ENCODE data around the gene PSMB5.

The PSMB5 gene

DNA sequence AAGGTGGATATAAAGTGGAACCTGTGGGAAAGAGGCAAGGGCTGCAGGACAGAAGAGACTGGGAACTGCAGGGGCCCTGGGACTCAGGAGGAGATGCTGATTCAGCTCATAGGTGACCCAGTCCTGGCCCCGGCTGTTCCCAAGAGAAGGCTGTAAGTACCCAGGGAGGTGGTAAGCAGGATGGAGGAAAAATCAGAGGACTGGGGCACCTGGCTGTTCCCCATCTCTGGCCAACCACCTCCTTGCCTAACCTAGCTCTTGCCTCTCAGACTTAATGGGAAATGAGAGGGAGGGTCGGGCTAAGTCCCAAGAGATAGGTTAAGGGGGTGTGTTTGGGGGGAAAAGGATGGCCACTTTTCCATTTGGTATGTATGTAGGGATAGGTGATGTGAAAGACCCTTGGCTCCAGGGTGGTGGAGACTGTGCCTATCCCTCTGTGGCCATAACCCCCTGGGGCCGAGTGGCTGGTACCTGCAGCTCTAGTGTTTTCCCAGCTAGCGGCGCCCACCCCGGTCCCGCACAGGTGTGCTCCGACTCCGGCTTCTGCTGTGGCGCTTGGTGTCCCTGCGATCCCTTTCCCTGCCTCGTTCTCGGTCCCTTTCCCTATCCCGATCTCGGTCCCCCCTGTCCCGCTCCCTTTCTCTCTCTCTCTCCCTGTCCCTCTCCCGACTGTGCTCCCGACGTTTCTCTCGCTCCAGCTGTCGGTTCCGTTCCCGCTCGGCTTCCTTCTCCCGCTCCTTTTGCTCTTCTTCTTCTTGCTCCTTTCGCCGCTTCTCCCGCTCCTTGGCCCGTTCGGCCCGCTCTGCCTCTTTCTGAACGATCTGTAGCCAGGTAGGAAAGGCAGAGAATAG lies 24.2 kb upstream of the PSMB5 start:
- DNase-seq = no peak

DNA sequence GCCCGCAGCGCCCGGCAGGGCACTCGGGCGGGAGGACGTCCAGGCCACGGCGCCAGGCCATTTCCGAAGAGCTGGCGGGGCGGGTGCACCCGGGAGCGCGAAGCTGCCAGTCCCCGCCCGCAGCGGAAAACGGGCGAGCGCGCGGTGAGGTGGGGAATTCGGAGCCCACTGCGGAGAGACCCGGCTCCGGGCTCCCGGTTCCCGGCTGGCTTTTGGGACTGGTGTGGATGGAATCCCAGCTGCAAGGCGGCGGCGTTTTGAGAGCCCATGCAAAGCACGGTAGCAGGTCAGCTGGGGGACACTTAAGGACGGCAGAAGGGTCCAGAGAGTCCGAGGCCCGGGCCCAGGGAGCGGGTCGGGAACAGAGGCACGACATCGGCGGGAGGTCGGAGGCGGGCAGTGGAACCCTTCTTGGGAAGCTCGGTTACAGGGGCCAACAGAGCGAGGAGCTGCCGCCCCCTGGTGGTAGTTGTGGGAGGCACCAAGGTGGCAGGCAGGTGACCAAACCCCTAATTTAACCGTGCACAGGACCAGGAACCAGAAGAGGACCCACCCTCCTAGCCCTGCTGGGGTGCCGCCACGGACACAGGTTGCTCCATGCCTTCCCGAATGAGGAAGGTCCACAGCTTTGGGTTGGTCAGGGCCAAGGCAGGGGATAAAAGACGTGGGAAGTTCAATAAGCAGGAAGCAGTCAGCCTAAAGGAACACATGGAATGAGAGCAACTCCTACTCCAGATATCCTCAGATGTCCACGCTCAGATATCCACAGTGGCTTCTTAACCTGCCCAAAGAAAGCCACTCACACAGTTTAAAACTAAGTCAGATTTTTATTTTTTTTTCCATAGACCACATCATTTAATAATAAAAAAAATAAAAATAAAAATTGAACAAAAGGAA lies 23.3 kb upstream of the PSMB5 start:
- DNase-seq = no peak

DNA sequence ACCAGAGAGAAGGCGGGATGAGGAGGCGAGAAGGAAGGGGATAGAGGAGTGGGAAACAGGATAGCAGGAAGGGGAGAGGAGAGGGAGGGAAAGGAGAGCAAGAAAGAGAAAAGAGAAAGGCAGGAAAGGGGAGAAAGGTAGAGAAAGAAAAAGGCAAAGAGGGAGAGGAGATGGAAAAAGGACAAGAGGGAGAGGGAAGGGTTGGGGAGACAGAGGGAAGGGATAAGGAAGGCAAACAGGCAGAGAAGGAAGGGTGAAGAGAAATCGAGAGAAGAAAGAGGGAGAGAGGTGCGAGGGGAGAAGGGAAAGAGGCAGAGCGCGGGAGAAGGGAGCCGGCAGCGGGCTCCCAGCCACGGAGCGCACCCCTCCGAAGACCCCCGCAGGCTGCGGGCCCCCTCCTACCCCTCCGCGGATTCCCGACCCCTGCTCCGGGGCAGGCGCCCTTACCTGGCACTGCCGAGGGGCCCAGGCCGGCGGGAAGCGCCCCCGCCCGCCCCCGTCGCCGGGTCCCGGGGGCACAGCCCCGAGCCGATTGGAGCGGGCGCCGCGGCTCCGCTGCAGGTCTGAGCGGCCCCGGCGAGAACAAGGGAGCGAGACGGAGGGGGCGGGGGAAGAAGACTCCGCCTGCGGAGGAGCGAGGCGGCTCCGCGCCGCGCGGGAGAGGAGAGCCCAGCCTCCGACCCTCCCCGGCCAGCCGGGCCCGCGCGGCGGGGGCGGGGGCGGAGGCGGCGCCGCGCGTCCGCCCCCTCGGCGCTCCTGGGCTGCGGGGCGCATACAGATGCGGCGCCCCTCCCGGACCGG lies 22.5 kb upstream of the PSMB5 start, which contains the start of gene CDH24:
Gene CDH24, minus strand, starts transcription at position 565 of the 801 bp plus-strand sequence. CDS start 1,787 bp downstream, outside the sequence.
- no peak for DNase-seq

DNA sequence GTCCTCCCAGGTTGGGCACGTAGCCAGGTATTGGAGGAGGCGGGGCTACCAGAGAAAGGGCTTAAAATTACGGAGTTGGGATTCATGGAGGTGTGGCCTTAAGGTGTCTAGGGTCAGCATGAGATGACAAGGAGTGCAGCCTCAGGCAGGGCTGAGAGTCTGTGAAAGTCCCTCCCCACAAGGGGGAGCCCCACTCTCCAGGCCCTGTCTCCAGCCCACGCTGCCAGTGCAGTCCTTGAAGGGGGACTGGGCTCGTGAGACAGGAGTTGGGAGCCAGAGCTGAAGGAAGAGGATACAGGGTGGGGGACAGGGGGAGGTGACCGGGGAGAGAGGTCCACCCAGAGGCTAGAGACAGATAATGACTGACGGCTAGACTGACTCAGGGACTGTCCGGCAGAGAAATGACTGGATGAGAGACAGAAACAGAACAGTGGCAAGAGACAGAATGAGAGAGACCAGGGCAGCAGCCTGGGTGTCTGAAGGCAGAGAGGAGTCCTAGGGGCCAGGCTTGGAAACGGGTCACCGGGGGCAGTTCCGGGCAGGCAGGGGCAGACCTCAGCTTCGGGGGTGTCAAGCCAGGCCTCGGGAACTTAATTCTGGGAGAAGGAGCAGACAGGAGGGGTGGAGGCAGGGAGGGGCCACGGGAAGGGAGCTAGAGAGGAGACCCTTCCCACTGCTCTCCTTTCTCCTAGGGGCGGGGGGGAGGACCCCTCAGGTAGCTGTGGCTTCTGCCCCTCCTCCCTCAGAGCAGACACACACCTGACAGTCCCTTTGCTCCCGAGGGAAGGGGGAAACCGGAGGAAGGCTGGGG lies 21.6 kb upstream of the PSMB5 start:
- no peak for DNase-seq

DNA sequence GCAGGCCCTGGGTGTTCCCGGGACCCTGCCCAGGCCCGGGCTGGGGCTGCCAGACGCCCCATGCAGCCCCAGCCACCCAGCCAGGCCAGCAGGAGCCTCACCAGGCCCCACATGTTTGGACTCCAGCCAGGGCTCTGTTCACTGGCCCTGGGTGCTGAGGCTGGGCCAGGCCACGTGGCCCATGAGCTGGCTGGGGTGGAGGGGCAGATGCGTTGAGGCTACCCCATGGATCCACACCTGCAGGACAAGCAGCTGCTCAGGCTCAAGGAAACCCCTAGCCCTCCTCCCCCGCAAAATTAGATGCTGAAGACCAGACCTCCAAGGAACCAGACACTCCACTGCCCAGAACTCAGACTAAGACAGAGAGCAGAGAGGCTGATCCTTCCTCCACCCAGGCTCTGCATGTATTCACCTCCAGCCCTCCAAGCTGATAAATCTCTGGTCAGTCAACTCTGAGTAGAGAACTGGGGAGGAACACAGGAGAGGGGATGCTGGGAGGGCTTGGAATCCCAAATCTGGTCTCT lies 21.0 kb upstream of the PSMB5 start:
- no peak for DNase-seq

DNA sequence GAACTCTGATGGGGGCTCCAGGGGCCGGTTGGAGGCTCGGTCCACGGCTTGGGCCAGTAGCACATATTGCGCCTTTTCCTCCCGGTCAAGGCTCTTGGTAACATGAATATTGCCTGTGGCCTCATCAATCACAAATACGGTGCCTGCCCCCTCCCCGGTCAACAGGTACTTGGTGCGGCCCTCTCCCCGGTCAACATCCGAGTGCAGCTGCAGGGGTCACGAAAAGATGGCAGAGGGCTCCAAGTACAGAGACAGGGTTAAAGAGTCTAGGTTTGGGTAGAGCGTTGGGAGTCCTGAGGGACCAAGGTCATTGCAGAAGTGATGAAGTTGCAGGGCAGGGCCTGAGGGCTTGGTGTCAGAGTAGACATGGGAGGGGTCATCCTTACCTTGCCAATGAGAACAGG lies 20.4 kb upstream of the PSMB5 start:
- DNase-seq = no peak

DNA sequence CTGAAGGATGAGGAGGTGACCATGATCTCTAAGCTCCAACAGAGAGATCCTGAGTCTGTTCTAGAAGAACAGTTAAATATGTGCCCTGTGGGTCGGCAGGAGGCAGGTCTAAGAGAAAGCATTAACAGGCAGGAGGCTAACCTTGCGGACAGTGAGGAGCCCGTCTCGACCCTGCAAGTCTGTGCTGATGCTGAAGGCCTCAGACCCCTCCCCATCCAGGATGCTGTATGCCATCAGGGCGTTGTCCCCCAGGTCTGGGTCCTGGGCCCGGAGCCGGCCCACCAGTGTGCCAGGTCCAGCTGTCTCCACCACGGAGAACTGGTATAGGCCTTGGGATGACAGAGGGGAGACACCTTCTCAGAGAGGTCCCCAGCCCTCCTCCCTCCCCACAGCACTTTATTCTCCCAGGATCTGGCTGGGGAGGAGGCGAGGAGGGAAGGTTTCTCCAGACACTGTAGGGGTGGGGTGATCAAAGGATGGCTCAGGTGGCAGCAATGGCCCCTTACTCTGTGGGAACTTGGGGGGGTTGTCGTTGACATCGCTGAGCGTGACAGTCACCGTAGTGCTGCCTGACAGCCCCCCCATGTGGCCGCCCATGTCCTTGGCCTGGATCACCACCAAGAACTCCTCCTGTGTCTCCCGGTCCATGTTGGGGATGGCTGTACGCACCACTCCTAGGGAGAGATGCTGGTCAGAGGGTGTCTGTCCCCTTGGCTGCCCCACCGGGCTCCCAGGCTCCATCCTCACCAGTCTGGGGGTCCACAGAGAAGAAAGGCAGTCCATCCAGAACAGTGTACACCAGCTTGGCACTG lies 19.5 kb upstream of the PSMB5 start:
- no peak for DNase-seq

DNA sequence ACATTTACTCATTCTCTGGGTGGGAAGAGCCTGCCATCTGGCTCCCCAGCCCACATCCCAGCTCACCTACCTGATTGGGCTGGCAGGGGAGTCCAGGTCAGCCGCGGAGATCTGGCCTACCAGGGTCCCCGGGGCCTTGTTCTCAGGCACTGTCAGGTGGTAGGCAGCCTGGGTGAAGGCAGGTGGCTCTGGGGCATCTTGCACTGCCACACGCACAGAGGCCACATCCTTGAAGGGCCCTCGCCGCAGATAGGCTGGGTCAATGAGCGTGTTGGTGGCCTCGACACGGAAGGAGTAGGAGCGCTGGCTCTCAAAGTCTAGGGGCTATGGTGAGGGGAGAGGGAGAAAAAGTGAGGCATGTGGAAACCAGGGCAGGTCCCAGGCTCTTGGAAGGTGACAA lies 18.7 kb upstream of the PSMB5 start:
- DNase-seq = no peak

DNA sequence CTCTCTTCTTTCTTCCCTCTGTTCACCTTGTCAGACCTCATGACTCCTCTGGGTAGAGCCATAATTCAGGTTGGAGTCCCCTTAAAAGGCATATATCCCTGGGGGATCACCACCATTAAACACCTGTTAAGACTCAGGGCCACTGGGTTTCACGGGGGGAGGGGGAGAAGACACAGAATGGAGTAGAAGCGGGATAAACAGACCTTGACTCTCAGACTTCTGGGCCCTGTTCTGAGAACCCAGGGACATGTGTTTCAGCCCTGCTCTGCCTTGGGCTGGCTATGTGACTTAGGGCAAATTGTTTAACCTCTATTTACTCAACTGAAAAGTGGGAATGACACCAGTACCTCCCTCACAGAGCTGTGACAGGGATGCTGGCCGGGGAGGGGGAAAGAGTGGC lies 18.0 kb upstream of the PSMB5 start:
- no peak for DNase-seq

DNA sequence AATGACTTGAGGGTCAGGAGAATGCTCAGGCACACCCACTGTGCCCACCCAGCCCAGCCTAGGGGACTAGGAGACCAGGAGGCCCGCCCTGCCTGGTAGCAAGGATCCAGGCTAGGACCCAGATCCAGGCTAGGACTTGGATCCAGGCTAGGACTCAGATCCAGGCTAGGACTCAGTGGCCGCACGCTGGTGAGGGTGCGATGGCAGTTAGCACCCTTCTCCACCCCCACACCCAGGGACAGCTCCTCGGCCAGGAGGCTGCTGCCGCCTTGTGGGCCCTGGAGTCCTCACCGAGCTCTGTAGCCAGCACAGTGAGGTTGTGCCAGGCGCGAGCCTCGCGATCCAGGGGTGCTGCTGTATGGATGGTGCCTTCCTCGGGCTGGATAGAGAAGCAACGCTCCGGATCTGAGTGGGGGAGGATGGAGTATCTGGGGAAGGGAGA lies 17.5 kb upstream of the PSMB5 start:
- no peak for DNase-seq

DNA sequence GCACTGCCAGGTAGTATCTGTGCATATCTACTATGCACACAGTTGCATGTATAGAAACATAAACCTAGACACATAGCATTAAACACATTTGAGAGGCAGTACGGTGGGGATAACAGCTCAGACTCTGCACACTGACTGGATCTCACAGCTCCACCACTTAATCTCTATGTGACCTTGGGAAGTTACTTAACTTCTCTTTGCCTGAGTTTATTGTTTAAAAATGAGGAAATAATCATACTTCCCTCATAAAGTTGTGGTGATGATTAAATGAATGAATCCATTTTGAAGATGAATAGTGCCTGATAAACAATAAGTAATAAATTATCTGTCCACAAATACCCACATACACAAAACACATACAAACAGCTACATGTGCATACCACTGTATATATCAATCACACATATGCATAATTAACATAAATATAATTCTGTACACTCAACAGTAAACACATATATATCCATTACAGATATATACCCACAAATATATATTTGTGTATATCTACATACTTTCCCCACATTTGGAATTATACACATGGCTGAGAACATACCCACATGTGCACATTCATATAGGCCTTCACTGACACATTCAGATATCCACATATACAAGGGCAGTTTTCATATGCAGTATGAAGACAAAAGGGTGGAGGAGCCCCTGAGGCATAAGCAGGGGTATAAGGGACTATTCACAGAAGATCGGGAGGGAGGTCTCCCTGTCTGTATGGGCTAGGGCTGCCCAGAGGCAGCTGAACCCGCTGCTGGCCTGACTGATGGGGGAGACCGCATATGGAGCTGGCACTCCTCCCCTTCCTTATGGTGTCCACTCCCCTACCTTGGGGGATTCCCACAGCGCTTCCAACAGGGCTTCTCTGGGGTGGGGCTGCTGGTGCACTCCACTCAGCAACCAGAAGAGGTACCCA lies 16.7 kb upstream of the PSMB5 start:
- DNase-seq = no peak

DNA sequence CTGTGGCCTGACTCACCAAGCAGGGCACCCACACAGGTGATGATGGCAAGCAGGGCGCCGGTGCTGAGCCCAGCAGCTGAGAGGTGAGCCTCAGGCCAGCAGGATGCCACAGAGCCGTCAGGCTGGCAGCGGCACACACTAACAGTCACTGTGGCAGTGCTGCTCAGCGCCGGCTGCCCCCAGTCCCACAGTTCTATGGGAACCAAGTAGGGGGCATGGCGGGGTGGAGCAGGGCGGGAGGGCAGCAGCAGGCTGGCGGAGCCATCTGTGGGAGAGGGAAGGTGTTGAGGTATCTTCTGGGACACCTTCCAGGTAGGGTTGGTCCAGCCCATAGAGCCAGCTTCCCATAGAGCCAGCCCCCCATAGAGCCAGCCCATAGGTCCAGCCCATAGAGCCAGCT lies 14.3 kb upstream of the PSMB5 start:
- no peak for DNase-seq

DNA sequence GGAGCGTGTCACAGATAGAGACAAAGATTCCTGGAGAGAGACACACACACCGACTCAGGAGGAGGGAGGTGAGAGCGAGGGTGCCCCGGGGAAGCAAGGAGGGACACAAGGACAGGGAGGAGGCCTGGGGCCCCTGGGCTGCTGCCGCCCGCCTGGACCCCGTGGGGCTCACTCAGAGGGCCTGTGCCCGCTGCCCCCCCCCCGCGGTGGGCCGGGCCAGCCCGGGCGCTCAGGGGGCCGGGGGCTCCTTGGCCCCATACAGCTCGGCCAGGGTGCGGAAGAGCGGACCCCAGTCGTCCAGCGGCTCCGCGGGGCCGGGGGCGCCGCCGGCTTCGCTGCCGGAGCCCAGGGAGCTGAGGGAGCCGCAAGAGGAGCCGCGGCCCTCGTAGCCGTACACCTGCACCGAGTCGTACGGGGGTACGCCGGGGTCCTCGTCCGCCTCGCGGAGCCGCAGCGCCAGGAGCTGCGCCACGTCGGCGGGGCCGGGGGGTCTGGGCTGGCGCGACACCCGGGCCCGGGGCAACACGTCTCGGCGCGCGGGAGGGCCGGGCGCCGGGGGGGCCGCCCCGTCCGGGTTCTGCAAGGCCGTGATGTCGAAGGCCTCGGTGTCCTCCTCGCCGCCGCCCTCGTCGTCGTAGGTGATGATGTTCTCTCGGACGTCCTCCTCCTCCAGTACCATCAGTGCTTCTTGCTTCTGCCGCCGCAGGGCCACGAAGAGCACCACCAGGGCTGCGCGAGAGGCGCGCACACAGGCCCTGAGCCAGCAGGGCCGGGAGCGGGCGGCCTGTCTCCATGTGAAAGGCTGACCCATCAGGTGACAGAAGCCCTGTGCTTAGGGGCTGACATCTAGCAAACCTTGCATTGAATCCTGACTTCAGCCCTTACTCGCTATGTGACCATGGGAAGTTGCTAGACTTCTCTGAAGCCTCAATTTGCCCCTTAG lies 13.3 kb upstream of the PSMB5 start:
- no peak for DNase-seq

DNA sequence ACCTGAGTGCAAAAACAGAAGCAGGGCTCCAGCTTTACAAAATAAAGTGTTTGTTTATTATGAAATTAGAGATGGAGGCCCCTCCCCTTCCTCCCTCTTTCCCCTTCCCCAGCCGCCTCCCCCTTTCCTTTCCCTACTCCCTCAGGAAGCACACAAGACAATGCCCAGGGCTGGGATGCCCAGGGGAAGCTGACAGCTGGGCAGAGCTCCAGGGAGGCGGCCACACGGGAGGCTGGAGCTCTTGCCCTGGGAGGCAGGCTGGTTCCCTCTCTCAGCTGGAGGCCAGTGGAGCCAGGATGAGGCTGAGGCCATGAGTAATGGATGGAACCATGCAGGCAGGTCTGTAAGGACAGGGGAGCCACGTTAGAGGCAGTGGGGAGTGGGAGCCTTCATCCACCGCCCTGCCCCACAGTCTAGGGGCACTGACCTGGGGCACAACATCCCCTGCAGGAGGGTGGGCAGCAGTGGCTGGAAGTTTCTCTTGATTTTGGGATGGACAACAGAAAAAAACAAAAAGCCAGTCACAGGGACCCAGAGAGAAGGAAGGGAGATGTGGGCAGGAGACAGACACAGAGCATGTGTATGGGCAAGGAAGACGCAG lies 12.4 kb upstream of the PSMB5 start:
- DNase-seq = no peak

DNA sequence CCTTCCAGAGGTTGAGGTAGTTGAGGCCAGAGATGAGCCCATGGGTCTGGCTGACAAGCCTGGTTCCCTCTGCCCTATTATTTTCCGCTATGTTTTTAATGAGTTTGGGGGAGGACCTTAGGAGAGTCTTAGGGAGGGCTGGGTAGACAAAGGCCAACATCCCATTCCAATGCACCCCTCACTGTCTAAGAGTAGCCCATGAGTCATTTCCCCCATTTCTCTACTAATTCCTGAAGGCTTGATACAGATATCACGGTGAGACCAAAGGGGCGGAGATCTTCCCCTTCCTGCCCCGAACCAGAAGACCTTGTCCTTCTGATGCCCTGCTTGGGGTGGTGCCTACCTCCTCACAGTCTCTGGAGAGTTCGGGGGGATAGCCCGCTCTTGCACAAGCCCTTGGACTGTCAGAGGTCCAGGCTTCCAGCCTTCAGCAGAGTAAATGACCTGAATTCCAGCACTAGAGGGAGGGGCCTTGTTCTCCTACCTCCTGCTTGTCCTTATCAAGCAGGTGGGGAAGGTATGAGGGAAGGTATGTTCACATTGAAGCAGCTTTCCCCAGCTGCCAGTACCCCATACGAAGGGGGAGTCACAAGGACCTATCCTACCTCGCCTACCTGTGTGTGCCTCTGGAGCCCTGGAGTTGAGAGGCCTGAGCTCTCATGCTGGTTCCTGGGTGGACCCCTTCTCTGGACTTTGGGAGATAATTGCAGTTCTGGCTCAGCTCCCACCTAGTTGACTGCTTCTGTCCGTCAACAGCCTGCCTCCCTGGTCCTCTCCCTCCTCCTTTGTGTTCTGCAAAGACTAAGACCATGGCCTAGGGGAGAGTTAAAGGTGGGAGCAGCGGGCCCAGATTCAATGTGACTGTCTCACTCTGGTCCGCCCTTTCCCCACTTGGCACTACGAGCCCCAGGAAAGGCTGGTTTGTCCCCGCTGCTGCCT lies 11.0 kb upstream of the PSMB5 start:
- DNase-seq = no peak

DNA sequence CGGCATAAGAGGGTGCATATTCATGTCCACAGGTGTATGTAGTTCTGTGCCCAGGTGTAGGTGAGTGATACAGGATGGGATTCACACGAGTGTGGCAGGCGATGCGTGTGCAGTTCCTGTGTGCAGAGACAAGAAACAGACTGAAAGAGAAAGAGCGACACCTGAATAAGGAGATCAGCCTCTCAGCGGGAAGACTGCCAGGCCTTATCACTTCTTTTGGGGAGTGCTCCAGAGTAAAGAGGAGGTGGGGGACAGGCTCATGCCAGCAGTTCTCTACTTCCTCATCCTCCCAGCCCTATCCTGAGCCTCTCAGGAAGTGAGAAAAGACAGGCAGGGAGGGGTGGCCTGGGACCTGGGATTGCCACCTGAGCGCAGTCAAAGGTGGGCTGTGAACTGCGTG lies 10.1 kb upstream of the PSMB5 start:
- DNase-seq = no peak

DNA sequence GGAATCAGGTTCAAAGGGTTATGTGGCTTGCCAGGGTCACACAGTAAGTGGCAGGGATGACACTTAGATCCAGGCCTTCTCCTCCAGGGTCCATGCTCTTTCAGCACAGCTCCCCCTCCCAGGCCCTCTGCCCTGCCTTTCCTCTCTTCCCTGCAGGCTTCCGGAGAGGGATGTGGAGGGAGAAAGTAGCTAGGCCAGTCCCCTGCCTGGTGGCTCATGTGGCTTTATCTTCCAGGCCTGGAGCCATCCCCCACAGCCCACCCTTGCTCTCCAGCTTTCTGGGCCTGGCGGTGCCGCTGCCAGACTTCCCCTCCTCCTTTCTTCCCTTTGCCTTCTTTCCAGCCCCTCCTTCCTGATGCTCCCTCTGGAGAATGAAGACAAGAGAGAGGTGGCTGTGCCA lies 9.1 kb upstream of the PSMB5 start:
- DNase-seq = no peak

Data from T1000 (cell line).